AG04450 (cell line): ENCODE results near the gene FKBP8. TPM values are rescaled to one million over a fixed set of nuclear protein-coding genes. Genes with fewer than 3 reads are reported as not detected.

Source experiments
- CTCF ChIA-PET: fragments of 300-600, 350-600 bp; formaldehyde crosslinking; extraction: SDS; loops from one replicate; lab custom pipeline; 2022; ENCODE audit warnings: antibody characterized with exemption, inconsistent platforms; lab: Charles Lee
- POLR2A ChIA-PET: fragments of 350-600 bp; formaldehyde crosslinking; extraction: SDS; loops from one replicate; lab custom pipeline; 2021; ENCODE audit warnings: antibody characterized with exemption, inconsistent platforms; lab: Yijun Ruan, JAX
- DNase-seq: peaks from one replicate; pipeline ENCODE4 v3.0.0-alpha.2; 2011; ENCODE audit warnings: low read depth, low spot score
- H3K27ac ChIP-seq: one replicate; pipeline ENCODE4 v1.5.1; 2012; ENCODE audit warnings: low read depth, low read length, control low read depth
- H3K27me3 ChIP-seq: one replicate; pipeline ENCODE4 v1.6.0; 2012; ENCODE audit warnings: low read length; ENCODE audit not compliant: control insufficient read depth, insufficient read depth
- H3K4me3 ChIP-seq: 2 replicates; pipeline ENCODE4 v1.5.1; 2011; ENCODE audit warnings: mild to moderate bottlenecking, low read depth, low read length, control low read depth
- H3K9me3 ChIP-seq: 2 replicates; pipeline ENCODE4 v1.5.1; 2012; ENCODE audit warnings: low read length; ENCODE audit not compliant: control insufficient read depth, insufficient read depth
- CTCF ChIP-seq: IDR thresholded peaks from 2 replicates; pipeline ENCODE4 v1.5.1; 2011; ENCODE audit warnings: low read depth, low read length, control low read depth, inconsistent platforms
- polyA plus RNA-seq: library from polyadenylated mRNA; depleted of rRNA; stranded (reverse); fragments of >200 nt; gene quantifications from 2 replicates; pipeline ENCODE4 v1.2.3, GENCODE V29; 2011

The FKBP8 gene
- polyA plus RNA-seq, 1 experiment: 123 TPM

- POLR2A ChIA-PET: interaction anchor here (0.7 to 1.6 kb wide), 3 partner anchors 13 to 487 kb away, joined by 9 to 21 read pairs (median 10); partner anchors contain the start of genes ELL and UBA52
- no peak for DNase-seq
- Histone ChIP-seq H3K27me3 (no peaks in the 10 kb centered on the region), H3K4me3 (peak overlapping the region; percentile 99), H3K9me3 (no peaks in the 10 kb centered on the region), H3K27ac (peak overlapping the region; percentile 0)
- CTCF ChIA-PET: interaction anchor here (0.6 kb wide), 1 partner anchor 29 kb away, joined by 4 read pairs; no protein-coding TSS in a partner anchor
- no peak for TF ChIP-seq CTCF
Observed at GRCh38 chr19:18558604-18559003, 15.2 kb upstream of the FKBP8 start.

GRCh38 chr19:18558202-18558555 lies 14.8 kb upstream of the FKBP8 start:
- peak overlapping the region; percentile 57 for H3K27ac ChIP-seq
- DNase-seq: no peak
- no peaks in the 10 kb centered on the region for H3K27me3 ChIP-seq
- H3K4me3 ChIP-seq: peak overlapping the region; percentile 99
- ChIA-PET POLR2A (interaction anchor here (1.0 to 1.6 kb wide), 3 partner anchors 13 to 99 kb away, joined by 3 to 21 read pairs (median 10); partner anchors contain the start of genes ELL and UBA52), CTCF (interaction anchor here (0.6 kb wide), 2 partner anchors 29 to 31 kb away, joined by 3 to 4 read pairs; no protein-coding TSS in a partner anchor)
- H3K9me3 ChIP-seq: no peaks in the 10 kb centered on the region
- TF ChIP-seq CTCF: no peak

GRCh38 chr19:18557411-18558201 lies 14.2 kb upstream of the FKBP8 start, which contains the start of gene KXD1:
TSS of gene KXD1 (plus strand) at chr19:18557870. CDS start at chr19:18562057, 4,187 bp downstream.
- no peak for TF ChIP-seq CTCF
- H3K27me3 ChIP-seq: no peaks in the 10 kb centered on the region
- H3K4me3 ChIP-seq: peak within 1 kb of the TSS; percentile 99
- CTCF ChIA-PET: interaction anchor here (0.6 to 0.9 kb wide), 2 partner anchors 32 to 36 kb away, joined by 3 read pairs; no protein-coding TSS in a partner anchor
- H3K27ac ChIP-seq: peak within 1 kb of the TSS; percentile 57
- peak; percentile 98 for DNase-seq
- POLR2A ChIA-PET: interaction anchor here (0.6 to 1.6 kb wide), 9 partner anchors 11 to 848 kb away, joined by 3 to 21 read pairs (median 3); partner anchors contain the start of genes ELL, GATAD2A and UBA52
- no peaks in the 10 kb centered on the region for H3K9me3 ChIP-seq

GRCh38 chr19:18551631-18552030 lies 8.3 kb upstream of the FKBP8 start:
- H3K27me3 ChIP-seq: no peaks in the 10 kb centered on the region
- ChIA-PET CTCF (interaction anchor here (0.6 to 1.0 kb wide), 3 partner anchors 82 to 769 kb away, joined by 3 read pairs; no protein-coding TSS in a partner anchor), POLR2A (interaction anchor here (1.0 kb wide), 1 partner anchor 10 kb away, joined by 3 read pairs; no protein-coding TSS in a partner anchor)
- no peak overlapping the region for H3K4me3 ChIP-seq
- no peaks in the 10 kb centered on the region for H3K9me3 ChIP-seq
- no peak overlapping the region for H3K27ac ChIP-seq
- no peak for DNase-seq
- no peak for TF ChIP-seq CTCF
